Loucy (cell line): ENCODE results near the gene HIVEP1.

Experiments used
- H2AFZ ChIP-seq: fragments of 200-600 bp; sonication (generic); 2 replicates; pipeline ENCODE4 v1.6.0; 2016; ENCODE audit warnings: antibody characterized with exemption, mild to moderate bottlenecking, low read length, moderate library complexity
- H3F3A ChIP-seq: fragments of 200-600 bp; 2 replicates; pipeline ENCODE4 v1.6.0; 2016; ENCODE audit warnings: antibody characterized with exemption, low read depth, mild to moderate bottlenecking
- H3K27me3 ChIP-seq: fragments of 200-600 bp; sonication (generic); 2 replicates; pipeline ENCODE4 v1.6.1; 2014; ENCODE audit warnings: low read length, mild to moderate bottlenecking; ENCODE audit not compliant: insufficient read depth, poor library complexity, severe bottlenecking
- H3K36me3 ChIP-seq: fragments of 200-600 bp; sonication (generic); 2 replicates; pipeline ENCODE4 v1.6.1; 2016; ENCODE audit warnings: low read length; ENCODE audit not compliant: insufficient read depth
- H3K4me1 ChIP-seq: fragments of 200-600 bp; sonication (generic); 2 replicates; pipeline ENCODE4 v1.5.1; 2014; ENCODE audit warnings: low read length, mild to moderate bottlenecking; ENCODE audit not compliant: insufficient read depth, poor library complexity, severe bottlenecking
- H3K4me2 ChIP-seq: fragments of 200-600 bp; sonication (generic); 2 replicates; pipeline ENCODE4 v1.6.0; 2014; ENCODE audit warnings: antibody characterized with exemption, low read length, low read depth, mild to moderate bottlenecking; ENCODE audit not compliant: poor library complexity, severe bottlenecking
- H3K4me3 ChIP-seq: fragments of 200-600 bp; sonication (generic); 2 replicates; pipeline ENCODE4 v1.5.1; 2014; ENCODE audit warnings: low read length, mild to moderate bottlenecking, mixed read lengths; ENCODE audit not compliant: poor library complexity, severe bottlenecking
- H3K79me2 ChIP-seq: fragments of 200-600 bp; sonication (generic); 2 replicates; pipeline ENCODE4 v1.6.1; 2014; ENCODE audit warnings: low read length; ENCODE audit not compliant: insufficient read depth
- H3K9ac ChIP-seq: fragments of 200-600 bp; sonication (generic); 2 replicates; pipeline ENCODE4 v1.6.0; 2014; ENCODE audit warnings: mild to moderate bottlenecking, low read depth, low read length, moderate library complexity; ENCODE audit not compliant: poor library complexity, severe bottlenecking
- H3K9me2 ChIP-seq: fragments of 200-600 bp; sonication (generic); replicated peaks from 2 replicates; pipeline ENCODE4 v1.6.1; 2016; ENCODE audit warnings: low read depth, low read length, mixed read lengths
- H3K9me3 ChIP-seq: fragments of 200-600 bp; sonication (generic); 2 replicates; pipeline ENCODE4 v1.6.1; 2014; ENCODE audit warnings: mild to moderate bottlenecking, antibody characterized with exemption, low read length, low read depth; ENCODE audit not compliant: insufficient read depth
- H4K20me1 ChIP-seq: fragments of 200-600 bp; sonication (generic); 2 replicates; pipeline ENCODE4 v1.6.0; 2014; ENCODE audit warnings: antibody characterized with exemption, low read length, mild to moderate bottlenecking; ENCODE audit not compliant: insufficient read depth, poor library complexity, severe bottlenecking
- CTCF ChIP-seq: fragments of 200-600 bp; sonication (generic); conservative IDR thresholded peaks from 2 replicates; pipeline ENCODE4 v1.5.1; 2014; ENCODE audit warnings: mild to moderate bottlenecking, antibody characterized with exemption, low read length
- EZH2phosphoT487 ChIP-seq: fragments of 200-600 bp; IDR thresholded peaks from 2 replicates; pipeline ENCODE4 v1.6.1; 2018; ENCODE audit warnings: antibody characterized with exemption, mild to moderate bottlenecking, moderate library complexity, borderline replicate concordance

Gene HIVEP1

GRCh38 chr6:12058172-12058961 lies 46.3 kb downstream of the HIVEP1 start:
- no peaks in the 10 kb centered on the region for H3K9me2 ChIP-seq
- no peaks in the 10 kb centered on the region for H3K4me1 ChIP-seq
- no peaks in the 10 kb centered on the region for H3F3A ChIP-seq
- H4K20me1 ChIP-seq, result no peaks in the 10 kb centered on the region
- no peak overlapping the region for H3K9ac ChIP-seq
- H3K9me3 ChIP-seq, result no peaks in the 10 kb centered on the region
- H3K4me2 ChIP-seq, result no peak overlapping the region
- peaks cover 15% of the 10 kb centered on the region; the same call in 1 of the 2 replicates for H3K79me2 ChIP-seq
- no peak overlapping the region for H3K4me3 ChIP-seq
- H3K36me3 ChIP-seq, result no peaks in the 10 kb centered on the region; the same call in 1 of the 2 replicates
- H3K27me3 ChIP-seq, result no peaks in the 10 kb centered on the region
- TF ChIP-seq CTCF (no peak), EZH2phosphoT487 (no peak)
- no peak overlapping the region for H2AFZ ChIP-seq

- H3K4me1 ChIP-seq, result peaks cover 9% of the 10 kb centered on the region
Observed at GRCh38 chr6:12060780-12061609, 48.9 kb downstream of the HIVEP1 start.

GRCh38 chr6:12062605-12063004 lies 50.5 kb downstream of the HIVEP1 start:
- H3K36me3 ChIP-seq, result no peaks in the 10 kb centered on the region; the same call in 1 of the 2 replicates
- H3K9me3 ChIP-seq, result no peaks in the 10 kb centered on the region
- H3K4me2 ChIP-seq, result no peak overlapping the region
- TF ChIP-seq EZH2phosphoT487 (no peak), CTCF (no peak)
- no peaks in the 10 kb centered on the region for H4K20me1 ChIP-seq
- H3K4me3 ChIP-seq, result no peak overlapping the region
- H3K4me1 ChIP-seq, result peaks cover 13% of the 10 kb centered on the region
- H3K9me2 ChIP-seq, result no peaks in the 10 kb centered on the region
- no peak overlapping the region for H3K9ac ChIP-seq
- H3K27me3 ChIP-seq, result no peaks in the 10 kb centered on the region
- H3K79me2 ChIP-seq, result peaks cover 17% of the 10 kb centered on the region; the same call in 1 of the 2 replicates
- no peaks in the 10 kb centered on the region for H3F3A ChIP-seq
- H2AFZ ChIP-seq, result no peak overlapping the region

More at GRCh38 chr6:12060780-12061609, 48.9 kb downstream of the HIVEP1 start:
- H3K27me3 ChIP-seq, result no peaks in the 10 kb centered on the region
- H2AFZ ChIP-seq, result no peak overlapping the region
- no peak for TF ChIP-seq CTCF
- no peak for TF ChIP-seq EZH2phosphoT487
- H3K9me2 ChIP-seq, result no peaks in the 10 kb centered on the region
- no peak overlapping the region for H3K4me3 ChIP-seq
- no peaks in the 10 kb centered on the region for H3K9me3 ChIP-seq
- no peak overlapping the region for H3K4me2 ChIP-seq
- H4K20me1 ChIP-seq, result no peaks in the 10 kb centered on the region
- no peak overlapping the region for H3K9ac ChIP-seq
- H3K36me3 ChIP-seq, result no peaks in the 10 kb centered on the region; the same call in 1 of the 2 replicates
- H3K79me2 ChIP-seq, result peaks cover 14% of the 10 kb centered on the region; the same call in 1 of the 2 replicates
- no peaks in the 10 kb centered on the region for H3F3A ChIP-seq
